ENCODE results near the gene MAG.

The MAG gene

GRCh38 chr19:35300339-35300649, 8.3 kb downstream of the MAG start:
- DNase-seq = no peak

GRCh38 chr19:35301961-35302360, 10.0 kb downstream of the MAG start:
- DNase-seq = no peak

- DNase-seq = no peak
Observed at GRCh38 chr19:35302446-35302845, 10.5 kb downstream of the MAG start.

GRCh38 chr19:35303357-35303915, 11.5 kb downstream of the MAG start:
- DNase-seq = no peak

- DNase-seq = no peak
Observed at GRCh38 chr19:35304036-35304435, 12.1 kb downstream of the MAG start.

- no peak for DNase-seq
Observed at GRCh38 chr19:35305181-35305580, 13.2 kb downstream of the MAG start.

GRCh38 chr19:35306473-35307246, 14.7 kb downstream of the MAG start:
- peak; percentile 54 for DNase-seq

GRCh38 chr19:35307931-35308330, 16.0 kb downstream of the MAG start:
- no peak for DNase-seq

GRCh38 chr19:35308910-35309309, 16.9 kb downstream of the MAG start:
- no peak for DNase-seq

GRCh38 chr19:35309481-35310279, 17.7 kb downstream of the MAG start:
- DNase-seq = no peak

- DNase-seq = no peak
Observed at GRCh38 chr19:35310331-35310730, 18.4 kb downstream of the MAG start.

- no peak for DNase-seq
Observed at GRCh38 chr19:35310811-35311465, 19.0 kb downstream of the MAG start.

GRCh38 chr19:35311901-35312665, 20.1 kb downstream of the MAG start:
- no peak for DNase-seq

- DNase-seq = no peak
Observed at GRCh38 chr19:35313587-35313986, 21.6 kb downstream of the MAG start.

- no peak for DNase-seq
Observed at GRCh38 chr19:35314031-35314430, 22.1 kb downstream of the MAG start.

- DNase-seq = no peak
Observed at GRCh38 chr19:35314858-35315470, 23.0 kb downstream of the MAG start.

GRCh38 chr19:35315883-35316282, 23.9 kb downstream of the MAG start:
- DNase-seq = no peak

GRCh38 chr19:35316560-35316959, 24.6 kb downstream of the MAG start:
- DNase-seq = no peak

- DNase-seq = no peak
Observed at GRCh38 chr19:35317464-35318043, 25.6 kb downstream of the MAG start.

GRCh38 chr19:35318679-35319448, 26.9 kb downstream of the MAG start:
- peak; percentile 48 for DNase-seq

GRCh38 chr19:35320065-35320713, 28.2 kb downstream of the MAG start:
- no peak for DNase-seq
